Activated naive CD8-positive, alpha-beta T cell treated with anti-CD3 and anti-CD28 coated beads, Interleukin-2, amount 10 ng/mL, durations not matched to agents 7 days and 5 days (primary cell): ENCODE data around the gene METAP2. TPM values are rescaled to one million over a fixed set of nuclear protein-coding genes. Genes with fewer than 3 reads are reported as not detected.
"Not testable (repeated sequence)": the region's sequence is repeated elsewhere in the genome, so short reads cannot be mapped to it uniquely, and the experiment has no call there.

Experiments
- ATAC-seq: fragments of 150-1000 bp; cut with Tn5 transposase; one replicate; pipeline ENCODE4 v1.10.0; 2021; ENCODE audit warnings: low read depth, moderate library complexity
- POLR2A ChIA-PET: fragments of 350-600 bp; sonication (Branson Sonifier 250); formaldehyde crosslinking; loops from one replicate; lab custom pipeline; 2021; ENCODE audit warnings: antibody characterized with exemption; lab: Charles Lee
- DNase-seq: peaks from one replicate; pipeline ENCODE4 v3.0.0; 2021
- H3K27ac Mint-ChIP-seq: one replicate; pipeline ENCODE4 v1.8.0; 2022; ENCODE audit warnings: mild to moderate bottlenecking, mixed read lengths
- H3K27me3 Mint-ChIP-seq: one replicate; pipeline ENCODE4 v1.8.0; 2022; ENCODE audit warnings: mild to moderate bottlenecking, moderate library complexity, mixed read lengths
- H3K36me3 Mint-ChIP-seq: one replicate; pipeline ENCODE4 v1.8.0; 2021; ENCODE audit warnings: mild to moderate bottlenecking, mixed read lengths
- H3K4me1 Mint-ChIP-seq: one replicate; pipeline ENCODE4 v1.8.0; 2021; ENCODE audit warnings: mixed read lengths
- H3K4me3 Mint-ChIP-seq: one replicate; pipeline ENCODE4 v1.8.0; 2022; ENCODE audit warnings: mild to moderate bottlenecking, moderate library complexity, mixed read lengths
- H3K9me3 Mint-ChIP-seq: one replicate; pipeline ENCODE4 v1.8.0; 2021; ENCODE audit warnings: mixed read lengths
- total RNA-seq, 2 experiments: library from RNA; stranded (reverse); gene quantifications; one replicate each; pipeline ENCODE4 v1.2.3, GENCODE V29; 2021

The METAP2 gene
- total RNA-seq, 2 experiments from 2014 or later, result 64.3 to 71.2 TPM

- POLR2A ChIA-PET, H3K27me3 Mint-ChIP-seq, H3K4me1 Mint-ChIP-seq, ATAC-seq, H3K27ac Mint-ChIP-seq, H3K4me3 Mint-ChIP-seq, DNase-seq, H3K36me3 Mint-ChIP-seq, H3K9me3 Mint-ChIP-seq: not testable (repeated sequence)
Observed at GRCh38 chr12:95452501-95452900, 21.5 kb upstream of the METAP2 start.

GRCh38 chr12:95453881-95454280 lies 20.1 kb upstream of the METAP2 start:
- H3K4me1 Mint-ChIP-seq, ATAC-seq, H3K27ac Mint-ChIP-seq, H3K36me3 Mint-ChIP-seq, DNase-seq, H3K27me3 Mint-ChIP-seq, H3K4me3 Mint-ChIP-seq, POLR2A ChIA-PET: not testable (repeated sequence)
- peaks cover 11% of the 10 kb centered on the region for H3K9me3 Mint-ChIP-seq

GRCh38 chr12:95454780-95455215 lies 19.2 kb upstream of the METAP2 start:
- H3K4me3 Mint-ChIP-seq, H3K4me1 Mint-ChIP-seq, ATAC-seq, H3K27me3 Mint-ChIP-seq, POLR2A ChIA-PET, H3K27ac Mint-ChIP-seq, DNase-seq, H3K36me3 Mint-ChIP-seq: not testable (repeated sequence)
- peaks cover 12% of the 10 kb centered on the region for H3K9me3 Mint-ChIP-seq

- H3K27ac Mint-ChIP-seq, H3K4me3 Mint-ChIP-seq, H3K27me3 Mint-ChIP-seq, H3K4me1 Mint-ChIP-seq, ATAC-seq, H3K36me3 Mint-ChIP-seq, POLR2A ChIA-PET, DNase-seq: not testable (repeated sequence)
- peaks cover 12% of the 10 kb centered on the region for H3K9me3 Mint-ChIP-seq
Observed at GRCh38 chr12:95457605-95458004, 16.3 kb upstream of the METAP2 start.

- Mint-ChIP-seq H3K36me3 (no peaks in the 10 kb centered on the region), H3K4me1 (no peaks in the 10 kb centered on the region), H3K9me3 (peaks cover 12% of the 10 kb centered on the region), H3K4me3 (no peak overlapping the region), H3K27me3 (no peaks in the 10 kb centered on the region), H3K27ac (no peak overlapping the region)
- no peak for DNase-seq
- no peak for ATAC-seq
- POLR2A ChIA-PET, result no interaction called here
Observed at GRCh38 chr12:95458761-95459160, 15.2 kb upstream of the METAP2 start.

GRCh38 chr12:95459310-95459709 lies 14.6 kb upstream of the METAP2 start:
- ATAC-seq, result no peak
- no peaks in the 10 kb centered on the region for H3K36me3 Mint-ChIP-seq
- no peak overlapping the region for H3K27ac Mint-ChIP-seq
- no peak for DNase-seq
- POLR2A ChIA-PET, result no interaction called here
- H3K27me3 Mint-ChIP-seq, result no peaks in the 10 kb centered on the region
- H3K4me1 Mint-ChIP-seq, result no peaks in the 10 kb centered on the region
- no peak overlapping the region for H3K4me3 Mint-ChIP-seq
- peaks cover 12% of the 10 kb centered on the region for H3K9me3 Mint-ChIP-seq

GRCh38 chr12:95460105-95460504 lies 13.8 kb upstream of the METAP2 start:
- H3K4me3 Mint-ChIP-seq, result no peak overlapping the region
- no peaks in the 10 kb centered on the region for H3K36me3 Mint-ChIP-seq
- H3K9me3 Mint-ChIP-seq, result peaks cover 12% of the 10 kb centered on the region
- POLR2A ChIA-PET, result no interaction called here
- H3K27ac Mint-ChIP-seq, result no peak overlapping the region
- no peak for ATAC-seq
- no peak for DNase-seq
- H3K27me3 Mint-ChIP-seq, result peaks cover 2% of the 10 kb centered on the region
- no peaks in the 10 kb centered on the region for H3K4me1 Mint-ChIP-seq

GRCh38 chr12:95460896-95461295 lies 13.1 kb upstream of the METAP2 start:
- POLR2A ChIA-PET, result no interaction called here
- Mint-ChIP-seq H3K4me3 (no peak overlapping the region), H3K36me3 (no peaks in the 10 kb centered on the region)

GRCh38 chr12:95462081-95462480 lies 11.9 kb upstream of the METAP2 start:
- Mint-ChIP-seq H3K36me3 (no peaks in the 10 kb centered on the region), H3K9me3 (peaks cover 8% of the 10 kb centered on the region), H3K27ac (no peak overlapping the region), H3K27me3 (peaks cover 4% of the 10 kb centered on the region), H3K4me1 (no peaks in the 10 kb centered on the region), H3K4me3 (no peak overlapping the region)
- DNase-seq (no peak), ATAC-seq (no peak)
- POLR2A ChIA-PET, result interaction anchor here (0.8 kb wide), 1 partner anchor 16 kb away, joined by 4 read pairs; no protein-coding TSS in a partner anchor

More at GRCh38 chr12:95460896-95461295, 13.1 kb upstream of the METAP2 start:
- H3K9me3 Mint-ChIP-seq, result peaks cover 10% of the 10 kb centered on the region
- DNase-seq (no peak), ATAC-seq (no peak)
- no peak overlapping the region for H3K27ac Mint-ChIP-seq
- peaks cover 4% of the 10 kb centered on the region for H3K27me3 Mint-ChIP-seq
- no peaks in the 10 kb centered on the region for H3K4me1 Mint-ChIP-seq

GRCh38 chr12:95462551-95462950 lies 11.4 kb upstream of the METAP2 start:
- no peaks in the 10 kb centered on the region for H3K36me3 Mint-ChIP-seq
- peaks cover 4% of the 10 kb centered on the region for H3K27me3 Mint-ChIP-seq
- peaks cover 7% of the 10 kb centered on the region for H3K9me3 Mint-ChIP-seq
- no peaks in the 10 kb centered on the region for H3K4me1 Mint-ChIP-seq
- no peak overlapping the region for H3K27ac Mint-ChIP-seq
- POLR2A ChIA-PET, result no interaction called here
- ATAC-seq (no peak), DNase-seq (no peak)
- no peak overlapping the region for H3K4me3 Mint-ChIP-seq

- DNase-seq, result no peak
- Mint-ChIP-seq H3K4me3 (no peak overlapping the region), H3K27ac (no peak overlapping the region), H3K36me3 (no peaks in the 10 kb centered on the region), H3K9me3 (peaks cover 3% of the 10 kb centered on the region), H3K27me3 (peaks cover 4% of the 10 kb centered on the region), H3K4me1 (no peaks in the 10 kb centered on the region)
- POLR2A ChIA-PET, result no interaction called here
- ATAC-seq, result no peak
Observed at GRCh38 chr12:95463050-95463449, 10.9 kb upstream of the METAP2 start.

- not testable (repeated sequence) for H3K27ac Mint-ChIP-seq, H3K9me3 Mint-ChIP-seq, ATAC-seq, DNase-seq, H3K36me3 Mint-ChIP-seq, H3K4me3 Mint-ChIP-seq, H3K27me3 Mint-ChIP-seq, H3K4me1 Mint-ChIP-seq
- POLR2A ChIA-PET, result interaction anchor here (1.3 kb wide), 1 partner anchor 10 kb away, joined by 5 read pairs; the partner anchor contains the start of gene METAP2
Observed at GRCh38 chr12:95463776-95464175, 10.2 kb upstream of the METAP2 start.

GRCh38 chr12:95465275-95465674 lies 8.7 kb upstream of the METAP2 start:
- Mint-ChIP-seq H3K9me3 (no peaks in the 10 kb centered on the region), H3K27me3 (peaks cover 4% of the 10 kb centered on the region), H3K4me1 (no peaks in the 10 kb centered on the region), H3K4me3 (no peak overlapping the region), H3K36me3 (no peaks in the 10 kb centered on the region), H3K27ac (no peak overlapping the region)
- POLR2A ChIA-PET, result no interaction called here
- ATAC-seq (no peak), DNase-seq (no peak)

- Mint-ChIP-seq H3K27ac (no peak overlapping the region), H3K27me3 (no peaks in the 10 kb centered on the region), H3K9me3 (no peaks in the 10 kb centered on the region), H3K4me3 (no peak overlapping the region), H3K36me3 (no peaks in the 10 kb centered on the region), H3K4me1 (peaks cover 7% of the 10 kb centered on the region)
- ATAC-seq, result no peak
- no peak for DNase-seq
- POLR2A ChIA-PET, result no interaction called here
Observed at GRCh38 chr12:95470300-95470699, 3.7 kb upstream of the METAP2 start.
